H1 (cell line): Measurements from ENCODE around the gene ANKS1A. TPM values are rescaled to one million over a fixed set of nuclear protein-coding genes. Genes with fewer than 3 reads are reported as not detected.

ENCODE experiments used
- CTCF ChIA-PET: fragments of 300-600 bp; sonication (Branson Sonifier 250); formaldehyde crosslinking; loops from one replicate; lab custom pipeline; 2021; ENCODE audit not compliant: partially characterized antibody; lab: Charles Lee
- POLR2A ChIA-PET: fragments of 300-600 bp; sonication (Branson Sonifier 250); formaldehyde crosslinking; loops from one replicate; lab custom pipeline; 2021; ENCODE audit warnings: inconsistent platforms; ENCODE audit not compliant: partially characterized antibody; lab: Charles Lee
- DNase-seq, 2 experiments: peaks; one replicate each; pipeline versions ENCODE4 v3.0.0 to v3.0.0-alpha.2; 2010 to 2022; ENCODE audit warnings: low spot score in 2 of 2, low read depth in 1 of 2, mixed read lengths in 1 of 2
- FAIRE-seq: peaks from 2 replicates; lab custom pipeline; 2011; peaks lifted over from hg19 to GRCh38; lab: Jason Lieb, UNC
- H2AFZ ChIP-seq: 2 replicates; pipeline ENCODE4 v1.8.1; 2012; ENCODE audit warnings: low read length, inconsistent platforms
- H2AK5ac ChIP-seq: 2 replicates; pipeline ENCODE4 v1.6.1; 2013; ENCODE audit warnings: low read depth, low read length
- H2BK120ac ChIP-seq: replicated peaks from 2 replicates; pipeline ENCODE3; 2013; ENCODE audit warnings: low read depth, low read length, inconsistent platforms
- H2BK12ac ChIP-seq: 2 replicates; pipeline ENCODE4 v1.6.1; 2013; ENCODE audit warnings: low read depth, low read length
- H2BK15ac ChIP-seq: 2 replicates; pipeline ENCODE4 v1.6.1; 2013; ENCODE audit warnings: low read length
- H2BK20ac ChIP-seq: 2 replicates; pipeline ENCODE4 v1.6.1; 2013; ENCODE audit warnings: low read length
- H2BK5ac ChIP-seq: 2 replicates; pipeline ENCODE4 v1.6.1; 2013; ENCODE audit warnings: low read depth, low read length
- H3K14ac ChIP-seq: 2 replicates; pipeline ENCODE4 v1.6.1; 2013; ENCODE audit warnings: inconsistent platforms; ENCODE audit not compliant: insufficient read length
- H3K18ac ChIP-seq: 2 replicates; pipeline ENCODE4 v1.6.1; 2013; ENCODE audit warnings: low read length; ENCODE audit errors: extremely low read depth
- H3K23ac ChIP-seq: 2 replicates; pipeline ENCODE4 v1.6.1; 2013; ENCODE audit warnings: inconsistent platforms; ENCODE audit not compliant: insufficient read length
- H3K23me2 ChIP-seq: 2 replicates; pipeline ENCODE4 v1.6.1; 2013; ENCODE audit warnings: low read depth, low read length
- H3K27ac ChIP-seq: 2 replicates; pipeline ENCODE4 v1.6.1; 2011; ENCODE audit warnings: low read depth, low read length, inconsistent platforms
- H3K27me3 ChIP-seq, 4 experiments: replicated peaks in 1 of 4; 1 replicate in 1 of 4; 2 replicates in 3 of 4; pipeline versions ENCODE4 v1.6.1 to v1.8.1; 2011 to 2013; ENCODE audit warnings: low read length in 3 of 4, mild to moderate bottlenecking in 3 of 4, inconsistent platforms in 2 of 4, mixed read lengths in 2 of 4, moderate library complexity in 1 of 4; ENCODE audit not compliant: control insufficient read depth in 3 of 4, insufficient read depth in 3 of 4; ENCODE audit errors: extremely low read depth in 1 of 4
- H3K36me3 ChIP-seq, 4 experiments: 2 replicates each; pipeline versions ENCODE4 v1.6.1 to v1.8.1; 2011 to 2013; ENCODE audit warnings: mild to moderate bottlenecking in 4 of 4, low read length in 3 of 4, moderate library complexity in 2 of 4, control low read depth in 1 of 4, inconsistent platforms in 1 of 4; ENCODE audit not compliant: insufficient read depth in 4 of 4, control insufficient read depth in 2 of 4
- H3K4ac ChIP-seq: replicated peaks from 2 replicates; pipeline ENCODE3; 2013; ENCODE audit warnings: low read length, low read depth, mixed read lengths, inconsistent platforms; ENCODE audit not compliant: insufficient read length
- H3K4me1 ChIP-seq, 4 experiments: replicated peaks in 1 of 4; 1 replicate in 1 of 4; 2 replicates in 3 of 4; pipeline versions ENCODE4 v1.6.1 to v1.8.1; 2011 to 2013; ENCODE audit warnings: low read length in 3 of 4, inconsistent platforms in 2 of 4, mixed read lengths in 1 of 4; ENCODE audit not compliant: insufficient read depth in 4 of 4, control insufficient read depth in 3 of 4
- H3K4me2 ChIP-seq, 2 experiments: 2 replicates each; pipeline versions ENCODE4 v1.6.1 to v1.8.1; 2011 to 2013; ENCODE audit warnings: low read depth in 2 of 2, low read length in 2 of 2, control low read depth in 1 of 2, inconsistent platforms in 1 of 2, mild to moderate bottlenecking in 1 of 2; ENCODE audit not compliant: insufficient read depth in 1 of 2
- H3K4me3 ChIP-seq, 4 experiments: fragments of 200-600, 300-600 bp in 1 of 4; sonication (generic), shearing (Covaris generic), sonication (Bioruptor Twin) in 1 of 4; 2 replicates each; pipeline versions ENCODE4 v1.5.1 to v1.8.1; 2011 to 2016; ENCODE audit warnings: low read length in 4 of 4, low read depth in 3 of 4, control low read depth in 2 of 4, inconsistent platforms in 2 of 4, mild to moderate bottlenecking in 2 of 4, mixed read lengths in 1 of 4, moderate library complexity in 1 of 4; ENCODE audit not compliant: insufficient read depth in 2 of 4; ENCODE audit errors: extremely low read depth in 1 of 4
- H3K56ac ChIP-seq: replicated peaks from 2 replicates; pipeline ENCODE3; 2013; ENCODE audit warnings: low read depth, mild to moderate bottlenecking, mixed read lengths, low read length, inconsistent platforms; ENCODE audit not compliant: insufficient read length
- H3K79me1 ChIP-seq: 2 replicates; pipeline ENCODE4 v1.6.1; 2013; ENCODE audit warnings: low read depth, low read length, control low read depth
- H3K79me2 ChIP-seq, 2 experiments: 2 replicates each; pipeline versions ENCODE4 v1.6.1 to v1.8.1; 2012 to 2013; ENCODE audit warnings: low read length in 2 of 2, mild to moderate bottlenecking in 2 of 2, inconsistent platforms in 1 of 2; ENCODE audit not compliant: insufficient read depth in 2 of 2, control insufficient read depth in 1 of 2
- H3K9ac ChIP-seq, 4 experiments: replicated peaks in 1 of 4; 1 replicate in 1 of 4; 2 replicates in 3 of 4; pipeline versions ENCODE4 v1.6.1 to v1.8.1; 2011 to 2013; ENCODE audit warnings: low read depth in 3 of 4, low read length in 3 of 4, control low read depth in 2 of 4, mild to moderate bottlenecking in 2 of 4, moderate library complexity in 2 of 4, inconsistent platforms in 1 of 4; ENCODE audit errors: extremely low read depth in 1 of 4
- H3K9me3 ChIP-seq, 2 experiments: 2 replicates each; pipeline versions ENCODE4 v1.6.1 to v1.8.1; 2012 to 2013; ENCODE audit warnings: mild to moderate bottlenecking in 2 of 2, moderate library complexity in 2 of 2, control low read depth in 1 of 2, inconsistent platforms in 1 of 2, low read depth in 1 of 2, low read length in 1 of 2, mixed read lengths in 1 of 2; ENCODE audit not compliant: insufficient read depth in 2 of 2
- H4K20me1 ChIP-seq, 2 experiments: replicated peaks in 1 of 2; 2 replicates each; pipeline versions ENCODE3 to v1.8.1; 2011 to 2013; ENCODE audit warnings: inconsistent platforms in 2 of 2, low read length in 2 of 2, mild to moderate bottlenecking in 1 of 2; ENCODE audit not compliant: insufficient read depth in 2 of 2, control insufficient read depth in 1 of 2
- H4K5ac ChIP-seq: 2 replicates; pipeline ENCODE4 v1.6.1; 2013; ENCODE audit warnings: low read length, low read depth, mixed read lengths, inconsistent platforms; ENCODE audit not compliant: insufficient read length
- H4K8ac ChIP-seq: 2 replicates; pipeline ENCODE4 v1.8.0; 2013; ENCODE audit warnings: mild to moderate bottlenecking, moderate library complexity, low read length, inconsistent platforms; ENCODE audit not compliant: insufficient read depth; ENCODE audit errors: extremely low read depth
- H4K91ac ChIP-seq: replicated peaks from 2 replicates; pipeline ENCODE3; 2013; ENCODE audit warnings: low read length, mixed read lengths, inconsistent platforms; ENCODE audit not compliant: insufficient read length
- ATF3 ChIP-seq: IDR thresholded peaks from 2 replicates; pipeline ENCODE4 v1.6.1; 2011; ENCODE audit warnings: low read depth, mild to moderate bottlenecking, low read length; ENCODE audit not compliant: insufficient read depth
- CREB1 ChIP-seq: IDR thresholded peaks from 2 replicates; pipeline ENCODE4 v1.6.1; 2012; ENCODE audit warnings: inconsistent platforms
- E2F6 ChIP-seq: IDR thresholded peaks from 2 replicates; pipeline ENCODE4 v1.6.1; 2012; ENCODE audit warnings: inconsistent platforms
- EGR1 ChIP-seq: IDR thresholded peaks from 2 replicates; pipeline ENCODE4 v1.6.1; 2011; ENCODE audit warnings: low read depth, low read length, borderline replicate concordance
- EZH2 ChIP-seq: fragments of 200-600 bp; sonication (generic); IDR thresholded peaks from 2 replicates; pipeline ENCODE4 v1.7.1; 2012; ENCODE audit warnings: low read depth, mild to moderate bottlenecking, moderate library complexity, low read length, inconsistent platforms; ENCODE audit not compliant: severe bottlenecking
- SAP30 ChIP-seq: fragments of 300-600 bp; sonication (generic); IDR thresholded peaks from 2 replicates; pipeline ENCODE4 v1.7.1; 2012; ENCODE audit warnings: low read length, moderate library complexity, mild to moderate bottlenecking, inconsistent platforms; ENCODE audit not compliant: insufficient read depth, insufficient replicate concordance
- WGBS, 2 experiments: shearing (Covaris generic) in 1 of 2; methylation state at CpG; one replicate each; pipeline versions ENCODE4 v1.1.6 to v1.1.7; 2013 to 2015; ENCODE audit warnings: low lambda C conversion rate in 2 of 2, mixed read lengths in 2 of 2, inconsistent platforms in 1 of 2, low coverage in 1 of 2, missing lambda C conversion rate in 1 of 2; ENCODE audit not compliant: insufficient replicate concordance in 2 of 2, insufficient coverage in 1 of 2, insufficient read length in 1 of 2; ENCODE audit errors: extremely low coverage in 1 of 2, missing lambda C conversion rate in 1 of 2; 5-methylcytosine and 5-hydroxymethylcytosine counted together
- polyA plus RNA-seq, 7 experiments: library from polyadenylated mRNA; depleted of rRNA in 3 of 7; stranded (reverse) in 5 of 7; unstranded in 2 of 7; fragments of >200 nt in 5 of 7; fragments of 200-250 nt in 2 of 7; gene quantifications; 1 replicate in 5 of 7; 2 replicates in 1 of 7; 4 replicates in 1 of 7; pipeline versions ENCODE4 v1.2.1 to v1.2.3, GENCODE V29; 2011 to 2013; ENCODE audit warnings: missing spikeins in 2 of 7, mixed read lengths in 2 of 7
- total RNA-seq: library from RNA; stranded (reverse); fragmentation: NEBNext Ultra II Directional; extraction: Animal tissue kit (Norgen Biotek cat#: 25700); gene quantifications from 2 replicates; pipeline ENCODE4 v1.2.1, GENCODE V29; 2021

Gene ANKS1A
- total and polyA plus RNA-seq, 2 of the 8 experiments (the other 6 are each of a cell fraction or from before 2014, with no cell fraction given): 9.8 to 30.9 TPM

- no peaks in the 10 kb centered on the region for H3K9me3 ChIP-seq
Observed at GRCh38 chr6:35014341-35014740, 125.3 kb downstream of the ANKS1A start.

More at GRCh38 chr6:35014341-35014740, 125.3 kb downstream of the ANKS1A start:
- Histone ChIP-seq H4K91ac (no peak overlapping the region), H3K27me3 (no peaks in the 10 kb centered on the region), H3K23me2 (no peaks in the 10 kb centered on the region), H2AK5ac (no peak overlapping the region), H2BK5ac (no peak overlapping the region), H3K4me1 (peaks cover 0 to 6% (median 0%) of the 10 kb centered on the region in 4 experiments; a peak in 2 of 7 replicates), H3K14ac (no peak overlapping the region), H2BK120ac (no peak overlapping the region), H3K36me3 (peaks cover 0 to 10% (median 6%) of the 10 kb centered on the region in 4 experiments; a peak in 4 of 8 replicates), H3K4me2 (no peak overlapping the region), H2BK20ac (no peak overlapping the region), H3K4ac (no peak overlapping the region), H3K56ac (no peak overlapping the region), H3K4me3 (no peak overlapping the region), H4K5ac (no peak overlapping the region), H3K79me2 (no peaks in the 10 kb centered on the region), H4K20me1 (no peaks in the 10 kb centered on the region), H3K23ac (no peak overlapping the region), H4K8ac (no peak overlapping the region), H3K18ac (no peak overlapping the region), H2BK15ac (no peak overlapping the region), H2BK12ac (no peak overlapping the region), H2AFZ (no peak overlapping the region), H3K27ac (no peak overlapping the region), H3K9ac (no peak overlapping the region), H3K79me1 (no peaks in the 10 kb centered on the region)
- FAIRE-seq (no peak), DNase-seq (no peak)
- TF ChIP-seq SAP30 (no peak), E2F6 (no peak), ATF3 (no peak), EZH2 (no peak), EGR1 (no peak), CREB1 (no peak)
- 83% methylated on average over 1 of the region's 1 CpG; no CpG with 5 or more reads in 1 of the 2 experiments for WGBS, 2 experiments
- CTCF ChIA-PET: interaction anchor here (0.7 to 1.4 kb wide), 4 partner anchors 12 to 41 kb away, joined by 3 to 4 read pairs (median 3); no protein-coding TSS in a partner anchor
- POLR2A ChIA-PET: interaction anchor here (0.5 to 0.6 kb wide), 2 partner anchors 12 to 719 kb away, joined by 4 to 5 read pairs; no protein-coding TSS in a partner anchor
